HS-5 (cell line): ENCODE results near the gene BMP2K.
"Not testable (repeated sequence)": the region's sequence is repeated elsewhere in the genome, so short reads cannot be mapped to it uniquely, and the experiment has no call there.

Source experiments
- DNase-seq: peaks from one replicate; pipeline ENCODE4 v3.0.0-alpha.2; 2012; ENCODE audit warnings: low read depth

BMP2K gene

DNA sequence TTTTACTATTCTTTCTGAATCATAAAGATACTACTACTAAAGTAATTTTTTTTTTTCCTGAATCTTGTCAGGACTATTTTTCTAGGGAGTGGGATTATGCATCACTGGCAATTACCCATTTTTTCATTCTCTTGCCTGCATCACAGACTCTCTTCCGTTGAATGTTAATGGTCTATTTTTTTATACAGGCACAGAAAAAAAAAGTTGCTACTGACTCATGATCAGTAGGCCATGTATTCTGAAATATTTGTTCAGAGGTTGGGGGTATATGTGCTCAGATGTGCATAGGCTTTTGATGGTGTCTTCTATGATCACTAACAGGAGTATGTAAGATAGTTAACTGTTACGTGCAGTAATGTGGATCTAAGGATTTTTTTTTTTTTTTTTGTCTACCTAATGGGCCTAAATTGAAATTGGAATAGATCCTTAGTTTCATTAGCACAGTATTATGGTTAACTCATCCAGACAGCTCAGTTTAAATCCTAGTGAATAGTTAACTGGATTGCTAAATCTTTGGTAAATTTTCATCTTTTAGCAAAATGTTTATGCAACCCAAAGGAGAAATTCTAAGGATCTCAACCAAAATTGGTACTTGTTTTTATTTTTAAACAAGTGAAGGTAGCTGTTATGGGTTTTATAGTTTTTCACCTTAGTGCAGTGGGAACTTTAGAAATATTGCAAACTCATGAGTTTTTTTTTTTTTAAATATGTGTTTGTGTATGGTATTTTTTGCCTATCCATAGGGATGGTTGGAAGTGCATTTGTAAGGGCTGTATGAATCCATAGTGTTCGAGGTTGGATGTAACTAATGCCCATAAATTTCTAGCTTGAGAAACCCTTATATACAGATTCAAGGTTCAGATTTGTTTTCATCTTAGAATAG lies 12.1 kb downstream of the BMP2K start:
- no peak for DNase-seq

- not testable (repeated sequence) for DNase-seq
Observed at GRCh38 chr4:78795594-78796416, 19.7 kb downstream of the BMP2K start.

DNA sequence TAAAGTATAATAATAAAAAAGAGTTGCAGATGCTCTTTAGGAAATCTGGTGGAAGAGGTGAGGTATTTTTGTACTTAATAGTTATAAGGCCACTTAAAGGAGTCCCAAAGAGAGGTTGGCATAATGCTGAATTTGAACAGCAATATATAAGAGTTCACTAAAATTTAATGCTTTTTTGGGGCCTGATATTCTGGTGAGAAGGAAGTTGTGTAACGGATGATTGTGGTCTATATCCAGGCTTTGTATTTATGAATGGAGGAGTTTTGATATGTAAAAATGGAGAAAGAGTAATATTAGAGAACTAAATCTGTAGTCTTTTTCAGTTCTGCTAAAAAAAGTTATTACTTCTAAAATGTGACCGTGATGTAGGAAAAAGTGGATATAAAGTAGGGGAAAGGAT lies 20.4 kb downstream of the BMP2K start:
- no peak for DNase-seq

- DNase-seq = no peak
Observed at GRCh38 chr4:78797777-78798284, 21.7 kb downstream of the BMP2K start.

DNA sequence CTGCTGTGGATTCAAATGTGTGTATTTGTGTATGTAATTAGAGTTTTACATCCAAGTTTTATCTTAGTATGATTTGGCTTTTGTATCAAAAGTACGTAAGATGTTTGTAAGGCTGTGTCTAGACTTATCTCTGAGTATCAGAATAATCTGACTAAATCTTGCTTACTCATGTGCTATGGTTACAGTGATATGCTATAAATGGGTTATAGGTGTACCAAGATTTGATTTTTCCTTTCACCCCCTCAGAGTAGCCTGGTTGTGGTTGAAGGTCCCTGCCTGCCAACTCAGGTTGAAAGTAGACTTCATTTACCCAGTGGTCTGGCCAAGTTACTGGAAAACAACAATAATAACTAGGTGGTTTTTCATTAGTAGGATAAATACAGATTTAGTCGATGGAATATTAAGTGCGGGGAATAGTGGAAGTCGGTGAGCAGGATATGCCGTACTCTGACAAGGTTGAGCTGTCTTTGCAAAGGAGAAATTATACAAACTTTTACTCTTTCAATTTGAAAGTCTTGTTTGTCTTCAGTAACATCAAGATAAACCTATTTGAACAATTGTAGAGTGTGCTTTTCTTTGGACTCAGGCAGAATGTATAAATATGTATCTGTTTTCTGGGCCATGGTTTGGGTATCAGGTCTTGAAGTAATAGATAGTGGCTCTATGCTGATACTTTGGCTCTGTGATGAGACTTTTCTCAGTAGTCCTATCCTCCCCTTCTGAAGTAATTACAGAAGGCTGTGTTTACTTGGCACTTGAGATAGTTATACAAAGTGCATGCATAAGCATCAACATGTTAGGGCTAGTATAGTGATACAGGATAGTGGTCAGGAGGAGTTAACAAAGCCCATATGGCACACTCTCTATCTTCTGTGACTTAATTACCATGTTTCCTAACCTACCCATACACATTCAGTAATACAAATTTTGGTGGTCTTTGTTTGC lies 23.7 kb downstream of the BMP2K start:
- DNase-seq = no peak

DNA sequence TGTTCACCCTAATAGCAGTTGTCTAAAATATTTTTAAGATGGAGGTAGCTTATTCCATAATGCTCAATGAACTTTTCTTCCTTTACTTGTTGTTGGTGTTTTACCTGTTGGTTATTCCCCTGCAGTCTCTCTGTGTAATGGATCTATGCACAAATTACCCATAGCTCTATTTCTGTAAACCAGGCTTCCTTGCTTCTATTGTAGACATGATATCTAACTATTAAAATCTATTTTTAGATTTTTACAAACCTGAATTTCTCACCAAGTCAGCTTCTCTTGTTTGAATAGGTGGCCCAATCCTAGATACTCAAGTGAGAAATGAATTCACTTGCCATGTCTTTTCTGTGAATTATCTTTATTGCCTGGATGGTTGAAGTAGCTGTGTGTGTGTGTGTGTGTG lies 24.8 kb downstream of the BMP2K start:
- no peak for DNase-seq

- no peak for DNase-seq
Observed at GRCh38 chr4:78803983-78804382, 27.8 kb downstream of the BMP2K start.

DNA sequence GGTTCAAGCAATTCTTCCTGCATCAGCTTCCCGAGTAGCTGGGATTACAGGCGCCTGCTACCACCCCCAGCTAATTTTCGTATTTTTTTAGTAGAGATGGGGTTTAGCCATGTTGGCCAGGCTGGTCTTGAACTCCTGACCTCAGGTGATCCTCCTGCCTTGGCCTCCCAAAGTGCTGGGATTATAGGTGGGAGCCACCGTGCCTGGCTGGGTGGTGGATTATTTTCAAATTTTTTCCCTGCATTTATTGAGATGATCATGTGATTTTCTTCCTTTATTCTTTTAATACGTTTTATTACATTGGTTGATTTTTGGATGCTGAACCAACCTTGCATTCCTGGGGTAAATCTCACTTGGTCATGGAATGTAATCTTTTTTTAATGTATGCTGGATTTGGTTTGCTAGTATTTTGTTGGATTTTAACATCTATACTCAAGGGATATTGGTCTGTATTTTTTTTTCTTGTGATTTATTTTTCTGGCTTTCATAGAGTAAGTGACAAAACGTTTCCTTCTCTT lies 30.9 kb downstream of the BMP2K start:
- no peak for DNase-seq

DNA sequence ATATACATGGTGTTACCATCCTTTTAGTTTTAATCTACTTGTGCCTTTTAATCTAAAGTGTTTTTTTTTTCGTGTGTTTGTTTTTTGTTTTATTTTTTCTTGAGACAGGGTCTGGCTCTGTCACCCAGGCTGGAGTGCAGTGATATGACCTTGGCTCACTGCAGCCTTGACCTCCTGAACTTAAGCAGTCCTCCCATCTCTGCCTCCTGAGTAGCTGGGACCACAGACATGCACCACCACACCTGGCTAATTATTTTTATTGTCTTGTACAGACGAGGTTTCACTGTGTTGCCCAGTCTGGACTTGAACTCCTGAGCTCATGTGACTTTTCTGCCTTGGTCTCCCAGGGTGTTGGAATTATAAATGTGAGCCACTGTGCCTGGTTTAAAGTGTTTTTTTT lies 33.1 kb downstream of the BMP2K start:
- no peak for DNase-seq

- DNase-seq = no peak
Observed at GRCh38 chr4:78809928-78810835, 34.0 kb downstream of the BMP2K start.

DNA sequence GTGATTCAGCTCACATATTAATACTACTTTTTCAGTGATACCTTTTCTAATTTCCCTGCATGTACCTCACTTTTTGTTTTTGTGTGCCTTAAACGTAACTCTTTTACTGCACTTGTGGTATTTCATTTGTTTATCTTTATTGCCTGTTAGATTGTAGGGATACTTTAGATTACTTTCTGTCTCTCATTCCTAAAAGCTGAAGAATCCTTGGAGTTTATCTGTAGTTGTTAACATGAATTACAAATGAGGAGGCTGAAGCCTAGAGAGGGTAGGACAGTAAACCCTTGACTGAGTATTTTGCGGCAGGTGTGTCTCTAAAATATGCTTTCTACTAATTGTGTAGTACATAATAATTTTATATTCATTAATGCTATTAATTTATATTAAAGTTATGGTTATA lies 34.9 kb downstream of the BMP2K start:
- no peak for DNase-seq

GRCh38 chr4:78818530-78819079 lies 42.5 kb downstream of the BMP2K start:
- no peak for DNase-seq

- no peak for DNase-seq
Observed at GRCh38 chr4:78824001-78824400, 47.9 kb downstream of the BMP2K start.

DNA sequence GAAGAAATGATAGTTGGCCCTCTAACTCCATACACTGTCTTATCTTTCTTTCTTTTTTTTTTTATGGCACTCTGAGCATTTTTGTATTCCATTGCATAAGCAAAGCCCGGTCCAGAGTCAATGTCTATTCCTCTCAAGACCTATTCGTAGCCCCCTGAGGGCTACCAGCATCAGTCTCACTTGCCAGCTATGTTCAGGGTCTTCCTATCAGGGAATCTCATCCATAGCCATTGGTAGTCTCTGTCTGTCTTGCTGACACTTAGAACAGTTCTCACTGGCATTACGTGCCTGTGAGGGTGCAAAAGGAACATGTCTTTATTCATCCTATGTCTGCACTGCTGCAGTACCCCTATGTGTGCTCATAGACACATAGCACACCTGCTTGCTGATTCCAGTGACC lies 51.0 kb downstream of the BMP2K start:
- no peak for DNase-seq

DNA sequence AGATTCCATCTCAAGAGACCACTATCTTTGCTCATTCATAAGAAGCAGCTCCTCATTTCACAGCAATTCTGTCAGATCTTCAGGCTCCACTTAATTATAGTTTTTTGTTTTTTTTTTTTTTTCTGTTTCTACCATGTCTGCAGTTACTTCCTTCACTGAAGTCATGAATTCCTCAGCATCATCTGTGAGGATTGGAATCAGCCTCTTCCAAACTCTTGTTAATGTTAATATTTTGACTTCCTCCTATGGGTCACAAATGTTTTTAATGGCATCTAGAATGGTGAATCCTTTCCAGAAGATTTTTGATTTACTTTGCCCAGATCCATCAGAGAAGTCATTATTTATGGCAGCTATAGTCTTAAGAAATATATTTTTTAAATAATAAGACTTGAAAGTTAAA lies 53.1 kb downstream of the BMP2K start:
- no peak for DNase-seq

- not testable (repeated sequence) for DNase-seq
Observed at GRCh38 chr4:78839676-78840075, 63.5 kb downstream of the BMP2K start.

DNA sequence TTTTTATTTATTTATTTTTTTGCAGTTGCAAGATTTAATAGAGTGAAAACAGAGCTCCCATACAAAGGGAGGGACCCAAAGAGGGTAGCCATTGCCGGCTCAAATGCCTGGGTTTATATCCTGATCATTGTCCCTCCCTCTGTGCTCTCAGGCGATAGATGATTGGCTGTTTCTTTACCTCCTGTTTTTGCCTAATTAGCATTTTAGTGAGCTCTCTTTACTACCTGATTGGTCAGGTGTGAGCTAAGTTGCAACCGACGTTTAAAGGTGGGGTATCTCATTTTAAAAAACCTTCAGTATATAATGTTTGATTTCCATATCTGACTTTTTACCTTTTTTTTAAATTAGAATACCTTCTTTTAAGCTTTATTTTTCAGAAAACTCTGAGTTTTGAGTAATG lies 64.1 kb downstream of the BMP2K start:
- DNase-seq = not testable (repeated sequence)

DNA sequence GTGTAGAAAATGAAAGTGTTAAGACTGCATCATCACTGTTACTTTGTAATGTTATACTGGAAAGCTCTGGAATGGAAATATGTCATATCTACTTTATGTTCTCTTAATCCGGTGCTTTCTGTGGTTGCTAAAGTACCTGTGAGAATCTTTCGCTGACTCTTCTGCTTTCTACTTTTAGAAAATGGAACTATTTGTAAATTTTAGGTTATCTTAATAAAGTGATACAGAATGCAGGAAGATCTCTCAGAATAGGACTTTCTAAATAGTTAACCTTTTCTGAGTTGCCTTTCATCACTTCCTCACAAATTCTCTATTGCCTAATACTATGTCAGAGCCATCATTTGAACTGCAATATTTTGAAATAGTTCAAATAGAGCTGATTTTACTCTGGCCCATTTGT lies 69.3 kb downstream of the BMP2K start:
- no peak for DNase-seq

DNA sequence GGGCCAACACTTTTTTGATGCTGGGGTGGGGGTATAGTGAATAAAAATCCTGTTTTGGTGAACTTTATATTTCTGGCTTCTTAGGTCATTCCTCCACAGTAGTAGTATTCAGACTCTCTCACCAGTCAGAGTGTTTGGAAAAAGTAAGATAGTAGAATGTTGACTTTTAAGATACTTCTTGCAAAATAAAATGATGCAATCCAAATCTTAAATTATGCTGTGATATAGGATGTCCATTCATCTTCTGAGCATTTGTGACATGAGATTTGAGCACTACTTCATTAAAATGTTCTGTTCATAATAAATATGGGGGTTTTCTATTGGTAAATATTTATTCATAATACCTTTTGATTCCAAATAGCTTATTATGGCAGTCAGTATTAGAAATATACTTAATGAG lies 70.1 kb downstream of the BMP2K start:
- no peak for DNase-seq

DNA sequence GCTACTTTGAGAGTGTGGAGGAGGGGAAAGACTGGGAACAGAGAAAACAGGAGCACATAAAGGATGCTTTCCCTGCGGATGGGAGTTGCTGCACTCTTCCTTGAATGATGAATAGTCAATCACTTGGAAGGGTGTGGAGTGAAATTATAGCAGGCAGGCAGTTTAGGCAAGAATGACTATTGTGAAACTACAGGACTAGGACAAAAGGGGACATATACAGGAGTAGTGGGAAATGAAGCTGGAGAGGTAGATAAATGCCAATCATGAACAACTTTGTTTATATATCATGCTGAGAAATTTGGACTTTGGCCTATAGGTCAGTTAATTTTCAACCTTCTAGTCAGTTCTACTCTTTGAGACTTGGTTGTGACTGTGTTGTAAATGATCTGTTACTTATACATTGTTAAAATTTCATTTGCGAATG lies 86.2 kb downstream of the BMP2K start:
- no peak for DNase-seq
